ENCODE results near the gene RNF227.
"Not testable (repeated sequence)": the region's sequence is repeated elsewhere in the genome, so short reads cannot be mapped to it uniquely, and the experiment has no call there.

RNF227 gene

DNA sequence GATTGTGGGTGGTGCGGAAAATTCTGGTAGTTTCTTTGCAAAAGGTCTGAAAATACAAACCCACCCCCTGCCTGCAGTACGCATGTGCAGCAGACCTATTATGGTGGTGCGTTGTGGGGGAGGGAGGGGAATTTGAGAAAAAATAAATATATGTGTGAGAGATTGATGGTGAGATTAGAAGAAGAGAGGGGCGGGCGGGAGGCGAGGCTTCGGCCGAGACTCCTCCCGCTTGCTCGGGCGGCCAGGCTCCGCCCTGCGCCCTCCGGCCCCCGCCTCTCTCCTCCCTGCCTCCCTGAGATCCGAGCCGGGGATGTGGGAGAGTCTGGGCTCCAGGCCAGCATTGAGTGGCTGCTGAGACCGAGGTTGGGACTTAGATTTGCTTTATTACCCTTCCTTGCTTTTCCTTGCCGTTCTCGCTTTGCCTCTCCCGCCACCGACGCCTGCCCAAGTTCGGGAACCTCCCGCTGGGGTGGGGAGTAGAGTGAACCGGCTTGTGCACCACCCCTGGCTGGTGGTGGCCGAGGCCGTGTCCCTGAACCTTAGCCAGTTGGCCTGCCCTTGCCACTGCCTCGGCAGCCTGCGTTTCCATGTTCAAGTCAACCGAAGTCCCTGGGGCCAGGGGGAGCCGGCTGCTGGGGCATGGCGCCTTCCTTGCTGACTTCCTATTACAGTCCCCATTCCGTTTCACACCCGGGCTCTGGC is 28.5 kb downstream of the RNF227 start:
- peak; percentile 90 for DNase-seq

DNA sequence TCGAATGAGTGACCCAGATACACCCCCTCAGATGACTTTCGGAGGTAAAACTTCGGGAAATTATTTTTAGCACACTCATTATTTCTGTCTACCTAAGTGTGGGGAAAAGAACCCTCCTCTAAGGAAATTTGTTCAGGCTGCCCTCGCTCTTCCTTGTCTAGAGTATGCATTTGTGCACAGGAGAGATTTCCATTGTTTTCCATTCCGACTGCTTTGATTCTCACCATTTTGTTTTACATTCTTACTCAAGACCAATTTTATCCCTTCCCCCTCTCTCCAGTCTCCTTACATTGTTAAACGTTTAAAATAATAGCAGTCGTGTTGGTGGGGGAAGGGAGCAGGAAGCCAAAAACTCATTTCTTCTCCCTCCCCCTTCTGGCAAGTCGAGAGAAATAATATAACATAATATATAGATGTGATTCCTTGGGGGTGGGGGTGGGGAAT is 29.0 kb downstream of the RNF227 start:
- DNase-seq, result no peak

DNA sequence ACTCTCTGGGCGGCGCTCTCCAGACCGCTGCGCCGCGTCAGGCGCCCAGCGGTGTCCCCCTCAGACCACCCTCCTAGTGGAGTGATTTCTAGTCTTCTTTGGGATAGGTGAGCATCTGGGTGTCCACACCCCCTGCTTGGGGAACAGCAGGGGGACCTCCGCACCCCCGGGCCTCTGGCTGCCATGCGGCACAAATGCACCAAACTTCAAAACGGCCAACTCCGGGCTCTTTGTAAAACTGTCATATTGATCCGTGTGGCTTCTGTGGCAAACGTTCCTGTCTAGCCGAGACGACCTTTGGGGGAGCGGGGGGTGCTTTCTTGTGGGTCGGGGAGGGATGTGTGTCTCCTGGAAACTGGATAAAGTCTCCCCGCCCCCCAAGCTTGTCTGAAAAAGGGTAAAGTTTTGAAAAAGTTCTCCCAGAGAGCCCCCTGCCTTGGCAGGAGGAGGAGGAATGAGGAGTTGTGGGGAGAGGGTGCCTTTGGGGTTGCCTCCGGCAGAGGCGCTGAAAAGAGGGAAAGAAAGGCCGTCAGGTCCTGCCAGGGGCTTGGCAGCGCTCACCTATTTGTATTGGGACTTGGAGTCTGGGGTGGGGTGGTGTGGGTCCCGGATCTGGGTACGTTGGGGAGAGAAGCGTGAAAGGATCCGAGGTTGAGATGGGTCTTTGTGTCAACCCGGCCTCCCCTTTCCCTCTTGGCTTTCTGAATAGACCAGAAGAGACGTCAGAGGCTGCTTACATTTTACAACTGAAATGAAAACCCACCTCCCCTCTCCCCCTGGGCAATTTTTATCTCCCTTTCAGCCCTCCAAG is 29.7 kb downstream of the RNF227 start:
- DNase-seq, result peak; percentile 42

DNA sequence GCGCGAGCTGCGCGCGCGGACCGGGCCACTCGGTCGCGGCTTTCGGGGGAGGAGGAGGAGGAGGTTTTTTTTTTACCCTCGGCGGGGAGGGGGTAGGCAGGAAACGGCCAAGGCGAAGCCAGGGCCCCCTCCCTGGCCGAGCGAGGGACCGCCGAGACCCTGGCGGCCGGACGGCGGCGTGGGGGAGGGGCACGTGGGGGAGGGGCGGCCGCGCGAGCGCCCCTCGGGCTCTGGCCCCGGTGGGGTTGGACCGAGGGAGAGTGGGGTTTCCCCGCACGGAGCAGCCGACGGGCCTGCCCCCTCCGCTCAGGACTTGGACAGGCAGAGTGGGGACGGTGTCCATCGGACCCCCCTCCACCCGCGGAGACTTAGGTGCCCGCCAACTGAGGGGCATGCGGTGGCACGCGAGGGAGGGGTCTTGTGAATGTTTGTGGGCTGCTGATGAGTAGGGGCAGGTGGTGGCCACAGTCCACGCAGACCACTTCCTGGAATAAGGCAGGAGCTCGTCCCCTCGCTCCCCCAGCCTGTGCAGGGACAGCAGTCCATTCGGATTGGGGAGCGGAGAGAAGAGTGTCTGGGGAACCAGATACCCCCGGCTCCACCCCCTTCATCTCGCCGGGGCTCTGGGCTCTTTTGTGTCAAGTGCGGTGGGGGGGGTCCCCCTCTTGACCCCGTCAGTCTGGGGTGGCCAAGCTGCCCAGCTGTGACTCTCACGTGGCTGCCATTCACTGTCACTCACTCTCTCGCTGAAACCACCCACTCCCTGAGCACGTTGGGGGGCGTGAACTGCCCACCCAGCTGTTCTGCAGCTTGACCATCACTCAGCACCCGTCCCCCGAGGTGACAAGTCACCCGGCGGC is 30.5 kb downstream of the RNF227 start:
- DNase-seq, result peak; percentile 13

DNA sequence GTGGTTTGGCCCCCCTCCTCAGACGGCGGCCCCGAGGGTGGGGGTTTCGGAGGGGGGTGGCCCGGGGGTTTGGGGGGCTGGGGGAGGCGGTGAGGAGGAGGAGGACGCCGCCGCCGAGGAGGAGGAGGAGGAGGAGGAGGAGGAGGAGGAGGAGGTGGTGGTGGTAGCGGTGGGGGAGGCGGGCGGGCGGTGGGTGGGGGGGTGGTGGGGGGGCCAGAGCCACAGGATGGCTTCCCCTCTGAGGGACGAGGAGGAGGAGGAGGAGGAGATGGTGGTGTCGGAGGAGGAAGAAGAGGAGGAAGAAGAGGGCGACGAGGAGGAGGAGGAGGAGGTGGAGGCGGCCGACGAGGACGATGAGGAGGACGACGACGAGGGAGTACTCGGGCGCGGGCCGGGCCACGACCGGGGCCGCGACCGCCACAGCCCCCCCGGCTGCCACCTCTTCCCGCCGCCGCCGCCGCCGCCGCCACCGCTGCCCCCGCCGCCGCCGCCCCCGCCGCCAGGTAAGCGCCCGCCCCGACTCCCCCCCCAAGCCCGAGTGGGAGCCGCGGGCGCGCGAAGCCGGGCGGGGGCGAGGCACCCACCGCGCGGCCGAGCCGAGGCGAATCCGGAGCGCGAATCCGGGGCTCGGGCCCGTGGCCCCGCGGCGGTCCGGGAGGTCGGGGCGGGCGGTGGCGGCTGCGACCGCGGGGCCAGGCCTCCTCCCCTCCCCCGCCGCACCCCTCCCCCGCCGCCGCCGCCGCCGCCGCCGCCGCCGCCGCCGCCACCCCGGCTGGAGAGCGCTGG is 31.3 kb downstream of the RNF227 start:
- DNase-seq, result no peak

DNA sequence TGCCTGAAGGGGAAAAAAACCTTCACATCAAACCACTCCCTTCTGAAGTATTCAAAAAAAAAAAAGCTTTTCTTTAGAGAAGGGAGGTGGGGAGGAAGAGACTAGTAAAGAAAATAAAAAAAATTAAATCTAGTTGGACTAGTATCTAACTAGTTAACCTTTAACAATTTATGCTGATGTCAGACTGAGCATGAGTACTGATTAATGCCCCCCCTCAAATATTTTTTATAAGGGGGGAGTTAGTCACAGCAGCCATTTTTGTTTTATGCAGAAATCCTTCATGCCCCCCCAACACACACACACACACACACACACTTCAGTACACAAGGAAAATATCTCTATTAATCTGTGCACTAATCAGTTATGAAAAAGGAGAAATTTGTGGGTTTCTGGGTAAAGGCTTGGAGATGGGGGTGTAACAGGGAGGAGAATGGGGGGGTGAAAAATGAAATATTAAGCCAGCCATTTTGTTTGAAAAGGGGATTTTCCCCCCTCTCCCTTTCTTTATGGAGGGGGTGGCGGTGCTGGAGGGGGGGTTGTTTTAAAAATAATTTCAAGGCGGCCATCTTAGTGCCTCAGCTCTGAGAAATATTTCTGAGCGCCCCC is 32.2 kb downstream of the RNF227 start:
- DNase-seq, result peak; percentile 30

DNA sequence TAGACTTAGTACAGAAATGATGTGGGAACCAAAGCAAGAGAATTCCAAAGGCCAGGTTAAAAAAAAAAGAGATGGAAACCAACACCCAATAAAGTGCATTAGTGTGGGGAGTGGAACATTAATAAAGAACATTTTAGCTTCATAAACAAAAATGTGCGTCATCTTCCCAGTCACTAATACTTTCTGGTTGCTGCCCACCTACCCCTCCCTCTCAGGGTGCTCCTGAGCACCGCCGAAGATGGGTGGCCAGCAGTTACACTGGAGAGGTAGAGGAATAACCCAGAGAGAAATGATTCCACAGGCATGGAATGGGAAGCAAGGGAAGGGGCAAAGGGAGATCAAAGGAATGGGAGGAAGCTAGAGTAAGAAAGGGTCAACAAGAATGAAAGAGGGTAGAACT is 33.5 kb downstream of the RNF227 start:
- DNase-seq, result no peak

DNA sequence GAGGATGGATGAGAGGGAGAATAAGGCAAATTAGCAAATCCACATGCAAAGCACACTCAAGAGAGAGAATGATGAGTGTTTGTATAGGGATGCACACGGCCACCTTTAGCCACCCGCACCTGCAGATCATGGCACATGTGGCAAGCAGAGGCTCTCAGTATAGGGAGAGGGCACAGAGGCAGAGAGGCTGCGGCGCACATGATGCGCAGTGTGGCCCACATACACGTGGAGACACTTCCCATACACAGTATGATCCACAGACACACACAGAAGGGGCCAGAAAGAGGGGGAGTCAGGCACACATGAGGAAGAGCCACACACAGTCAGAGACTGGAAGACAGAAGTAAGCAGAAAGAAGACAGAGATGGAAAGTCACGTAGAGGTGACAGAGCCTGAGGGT is 34.0 kb downstream of the RNF227 start:
- no peak for DNase-seq

DNA sequence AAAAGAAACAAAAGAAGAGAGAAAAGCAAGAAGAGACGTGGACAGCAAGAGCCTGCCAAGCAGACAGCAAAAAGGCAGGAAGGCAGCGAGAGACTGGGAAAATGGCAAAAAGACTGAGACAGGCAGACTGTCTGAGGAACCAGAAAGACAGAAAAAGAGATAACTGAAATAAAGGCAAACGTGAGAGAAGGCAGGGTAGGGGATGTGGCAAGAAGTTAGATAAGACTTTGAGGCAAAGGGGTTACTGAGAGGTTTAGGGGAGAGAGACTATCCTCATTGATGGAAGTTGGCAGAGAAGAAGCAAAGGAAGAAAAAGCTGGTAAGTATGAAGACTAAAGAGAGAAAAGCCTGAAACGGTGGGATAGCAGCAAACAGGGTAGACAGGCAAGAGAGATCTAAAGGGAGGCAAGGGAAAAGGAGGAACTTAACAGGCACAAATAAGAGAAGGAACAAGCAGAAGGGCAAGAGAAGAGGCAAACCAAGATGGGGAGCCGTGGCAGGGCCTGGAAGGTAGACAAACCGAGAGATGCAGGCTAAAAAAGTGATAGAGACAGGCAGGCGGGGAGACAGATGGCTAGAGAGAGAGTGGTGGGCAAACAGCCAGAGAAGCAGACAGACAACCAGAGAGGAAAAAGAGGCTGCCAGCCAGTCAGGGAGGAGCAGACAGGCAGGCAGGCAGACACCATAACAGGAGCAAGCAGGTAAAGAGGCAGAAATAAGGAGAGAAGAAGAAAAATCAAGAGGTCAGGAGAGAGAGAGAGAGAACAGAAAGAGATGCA is 34.6 kb downstream of the RNF227 start:
- DNase-seq, result no peak

DNA sequence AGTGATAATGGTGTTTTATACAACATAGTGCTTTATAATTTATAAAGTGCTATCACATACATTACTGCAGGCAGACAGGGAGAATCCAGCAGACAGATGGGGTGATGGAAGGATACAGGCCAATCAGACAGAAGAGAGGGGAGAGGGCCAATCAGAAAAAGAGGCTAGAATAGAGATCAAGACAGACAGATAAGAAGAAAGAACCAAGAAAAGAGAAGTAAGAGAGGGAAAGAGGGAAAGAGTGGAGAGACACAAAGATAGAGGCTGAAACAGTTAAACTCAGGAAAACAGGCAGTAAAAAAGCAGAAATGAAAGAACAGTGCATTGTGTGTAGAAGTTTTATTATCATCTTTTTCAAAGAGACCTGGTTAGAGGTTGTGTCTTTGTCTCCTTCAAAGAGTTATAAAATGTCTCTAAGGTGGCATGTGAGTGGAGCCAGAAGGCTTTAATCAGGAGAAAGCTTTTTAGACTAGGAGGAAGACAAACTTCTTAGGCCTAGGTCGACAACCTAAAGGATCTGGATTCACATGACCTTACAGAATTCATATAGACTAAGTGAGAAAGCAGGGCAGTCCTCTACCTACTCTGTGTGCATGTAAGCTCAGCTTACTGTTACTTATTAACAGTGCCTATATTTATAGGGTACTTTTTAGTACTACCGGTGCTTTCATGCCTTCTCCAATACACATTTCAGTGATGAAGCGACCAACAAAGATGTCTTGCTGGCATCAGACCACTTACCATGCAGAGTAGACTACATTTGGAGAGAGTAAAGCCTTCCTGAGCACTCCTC is 35.8 kb downstream of the RNF227 start:
- DNase-seq, result no peak

DNA sequence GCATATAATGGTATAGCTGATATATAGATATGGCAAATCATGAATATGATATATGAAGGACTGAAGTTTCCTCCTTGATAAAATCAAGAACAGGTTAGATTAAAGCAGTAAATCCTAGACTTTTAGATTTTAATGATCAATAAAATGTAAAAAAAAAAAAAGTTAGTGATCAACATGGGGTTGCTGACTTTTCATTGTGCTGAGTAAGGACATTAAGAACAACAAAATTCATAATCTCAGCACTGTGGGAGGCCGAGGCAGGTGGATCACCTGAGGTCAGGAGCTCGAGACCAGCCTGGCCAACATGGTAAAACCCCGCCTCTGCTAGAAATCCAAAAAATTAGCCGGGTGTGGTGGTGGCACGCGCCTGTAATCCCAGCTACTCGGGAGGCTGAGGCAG is 37.9 kb downstream of the RNF227 start:
- DNase-seq, result no peak

DNA sequence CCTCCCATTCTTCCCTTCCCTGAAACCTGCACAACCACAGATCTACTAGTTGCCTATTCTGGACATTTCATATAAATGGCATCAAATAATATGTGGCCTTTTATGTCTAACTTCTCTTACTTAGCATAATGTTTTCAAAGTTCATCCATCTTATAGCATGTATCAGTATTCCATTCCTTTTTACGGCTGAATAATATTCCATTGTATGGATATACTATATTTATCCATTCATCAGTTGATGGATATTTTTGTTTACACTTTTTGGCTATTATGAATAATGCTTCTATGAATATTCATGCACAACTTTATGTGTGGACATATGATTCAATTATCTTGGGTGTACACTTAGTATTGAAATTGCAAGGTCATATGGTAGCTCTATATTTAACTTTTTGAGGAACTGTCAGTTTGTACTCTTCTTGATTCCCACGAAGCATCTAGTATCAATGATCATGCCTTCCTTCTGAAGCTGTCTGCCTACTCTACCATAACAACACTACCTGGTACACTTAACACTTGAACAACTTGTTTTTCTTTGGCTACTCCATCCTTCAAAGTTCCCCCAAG is 40.2 kb downstream of the RNF227 start:
- DNase-seq, result no peak

DNA sequence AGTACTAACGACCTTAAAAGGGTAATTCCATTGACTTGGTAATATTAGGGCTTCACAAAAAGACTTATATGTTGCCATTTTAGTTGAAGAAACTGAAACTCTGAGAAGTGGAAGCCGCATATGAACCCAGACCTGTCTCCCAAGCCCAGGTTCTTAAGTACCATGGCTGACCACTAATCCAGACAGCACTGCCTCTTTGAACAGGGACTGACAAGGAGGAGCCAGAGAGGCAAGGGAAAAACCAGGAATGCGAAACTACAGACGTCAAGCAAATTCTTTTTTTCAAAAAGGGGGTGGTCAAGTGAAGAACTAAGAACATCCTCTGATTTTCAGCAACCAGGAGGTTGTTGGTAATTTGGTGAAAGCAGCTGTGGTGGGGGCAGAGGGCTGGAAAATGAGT is 43.0 kb downstream of the RNF227 start:
- DNase-seq, result no peak

DNA sequence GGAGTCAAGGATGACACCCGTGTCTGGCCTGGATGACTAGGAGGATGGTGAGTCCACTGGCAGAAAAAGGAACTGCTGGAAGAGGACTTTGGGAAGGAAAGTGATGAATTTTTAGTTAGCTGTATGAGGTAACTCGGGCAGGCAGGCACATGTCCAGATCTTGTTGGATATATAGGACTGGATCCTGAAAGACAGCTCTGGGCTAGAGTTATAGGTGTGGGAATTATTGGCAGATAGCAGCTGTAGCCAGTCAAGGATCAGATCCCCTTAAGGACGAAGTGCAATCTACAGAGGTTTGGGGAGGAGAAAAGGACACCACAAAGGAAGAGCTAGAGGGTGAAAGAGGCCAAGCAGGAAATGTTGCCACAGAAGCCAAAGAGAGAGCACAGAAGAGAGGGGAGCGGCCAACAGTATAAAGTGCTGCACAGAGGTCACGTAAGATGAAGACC is 48.2 kb downstream of the RNF227 start:
- no peak for DNase-seq

DNA sequence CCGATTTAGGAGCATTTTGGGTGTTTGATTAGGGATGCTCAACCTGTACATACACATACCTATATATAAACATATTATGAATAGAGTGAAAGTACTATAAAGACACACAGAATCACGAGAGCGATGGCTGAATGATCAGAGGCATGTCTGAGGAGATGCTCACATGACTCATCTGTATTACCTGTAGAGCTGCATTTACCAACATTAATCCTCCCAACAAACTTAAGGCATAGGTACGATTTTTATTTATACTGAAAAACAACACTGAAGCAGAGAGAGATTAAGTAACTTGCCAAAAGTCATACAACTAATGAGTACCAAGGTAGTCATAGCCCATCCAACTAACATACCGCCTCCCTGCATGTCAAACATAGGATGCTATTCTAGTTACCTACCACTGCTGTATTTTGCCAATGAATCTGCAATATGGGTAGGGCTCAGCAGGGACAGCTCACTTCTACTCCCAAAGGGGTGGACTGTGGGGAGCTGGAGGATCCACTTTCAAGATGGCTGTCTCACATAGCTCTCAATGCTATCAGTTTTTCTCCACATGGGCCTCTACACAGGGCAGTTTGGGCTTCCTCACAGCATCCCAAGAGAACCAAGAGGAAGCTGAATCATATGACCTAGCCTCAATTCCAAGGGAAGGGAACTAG is 51.0 kb downstream of the RNF227 start:
- no peak for DNase-seq

DNA sequence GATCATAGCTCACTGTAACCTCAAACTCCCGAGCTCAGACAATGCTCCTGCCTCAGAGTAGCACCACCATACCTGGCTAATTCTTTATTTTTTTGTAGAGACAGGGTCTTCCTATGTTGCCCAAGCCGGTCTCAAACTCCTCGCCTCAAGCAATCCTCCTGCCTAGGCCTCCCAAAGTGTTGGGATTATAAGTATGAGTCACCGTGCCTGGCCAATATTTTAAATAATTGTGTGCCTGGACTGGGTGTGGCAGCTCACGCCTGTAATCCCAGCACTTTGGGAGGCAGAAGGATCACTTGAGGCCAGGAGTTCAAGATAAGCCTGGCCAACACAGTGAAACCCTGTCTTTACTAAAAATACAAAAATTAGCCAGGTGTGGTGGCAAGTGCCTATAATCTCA is 51.7 kb downstream of the RNF227 start:
- DNase-seq, result not testable (repeated sequence)

All from HCEC 1CT (cell line).